ENCODE results near the gene GDF7. TPM values are rescaled to one million over a fixed set of nuclear protein-coding genes. Genes with fewer than 3 reads are reported as not detected.

GDF7 gene
- total RNA-seq, 6 experiments from 2014 or later, result 0.95 to 5.0 (median 2.9) TPM

DNA sequence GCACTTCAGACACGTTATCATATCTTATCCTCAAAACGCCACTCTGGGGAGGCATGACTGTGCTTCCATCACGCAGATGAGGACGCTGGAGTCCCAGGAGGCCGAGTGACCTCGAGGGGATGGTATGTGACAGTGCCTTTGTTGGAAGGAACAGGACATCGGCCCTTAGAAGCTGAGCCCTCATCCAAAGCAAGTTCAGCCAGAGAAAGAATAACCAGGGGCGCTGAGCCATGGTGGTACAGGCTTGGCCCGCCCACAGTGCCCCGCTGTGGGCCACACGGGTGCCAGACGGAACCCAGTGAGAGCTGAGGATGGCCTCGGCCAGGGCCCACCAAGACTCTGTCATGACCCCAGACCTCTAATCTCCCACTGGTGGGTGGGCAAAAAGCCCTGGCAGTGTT, 47.3 kb upstream of the GDF7 start:
- DNase-seq, result peak in 1 of 3 donors; percentile 41
- no peak overlapping the region for H3K4me3 ChIP-seq
- peak overlapping the region in 1 of 3 donors; percentile 88 for H3K27ac ChIP-seq
- peaks cover 0 to 43% (median 22%) of the 10 kb centered on the region in 4 donors for H3K4me1 ChIP-seq
- intact Hi-C loops (cut with DNase I), result no loop called here
- 98% methylated on average over 6 of the region's 13 CpGs for WGBS (ENCODE audit: insufficient coverage, low coverage, low lambda C conversion rate, missing lambda C conversion rate)
- H3K27me3 ChIP-seq, result no peaks in the 10 kb centered on the region
- H3K9me3 ChIP-seq, result no peaks in the 10 kb centered on the region
- TF ChIP-seq, protein P1, sequence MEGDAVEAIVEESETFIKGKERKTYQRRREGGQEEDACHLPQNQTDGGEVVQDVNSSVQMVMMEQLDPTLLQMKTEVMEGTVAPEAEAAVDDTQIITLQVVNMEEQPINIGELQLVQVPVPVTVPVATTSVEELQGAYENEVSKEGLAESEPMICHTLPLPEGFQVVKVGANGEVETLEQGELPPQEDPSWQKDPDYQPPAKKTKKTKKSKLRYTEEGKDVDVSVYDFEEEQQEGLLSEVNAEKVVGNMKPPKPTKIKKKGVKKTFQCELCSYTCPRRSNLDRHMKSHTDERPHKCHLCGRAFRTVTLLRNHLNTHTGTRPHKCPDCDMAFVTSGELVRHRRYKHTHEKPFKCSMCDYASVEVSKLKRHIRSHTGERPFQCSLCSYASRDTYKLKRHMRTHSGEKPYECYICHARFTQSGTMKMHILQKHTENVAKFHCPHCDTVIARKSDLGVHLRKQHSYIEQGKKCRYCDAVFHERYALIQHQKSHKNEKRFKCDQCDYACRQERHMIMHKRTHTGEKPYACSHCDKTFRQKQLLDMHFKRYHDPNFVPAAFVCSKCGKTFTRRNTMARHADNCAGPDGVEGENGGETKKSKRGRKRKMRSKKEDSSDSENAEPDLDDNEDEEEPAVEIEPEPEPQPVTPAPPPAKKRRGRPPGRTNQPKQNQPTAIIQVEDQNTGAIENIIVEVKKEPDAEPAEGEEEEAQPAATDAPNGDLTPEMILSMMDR (IDR thresholded peaks at IDR 0.05), result no peak
- TF ChIP-seq POLR2A (IDR thresholded peaks at IDR 0.05), result no peak
- H3K36me3 ChIP-seq, result peaks cover 0 to 30% (median 3%) of the 10 kb centered on the region in 4 donors
- no peak for ATAC-seq

DNA sequence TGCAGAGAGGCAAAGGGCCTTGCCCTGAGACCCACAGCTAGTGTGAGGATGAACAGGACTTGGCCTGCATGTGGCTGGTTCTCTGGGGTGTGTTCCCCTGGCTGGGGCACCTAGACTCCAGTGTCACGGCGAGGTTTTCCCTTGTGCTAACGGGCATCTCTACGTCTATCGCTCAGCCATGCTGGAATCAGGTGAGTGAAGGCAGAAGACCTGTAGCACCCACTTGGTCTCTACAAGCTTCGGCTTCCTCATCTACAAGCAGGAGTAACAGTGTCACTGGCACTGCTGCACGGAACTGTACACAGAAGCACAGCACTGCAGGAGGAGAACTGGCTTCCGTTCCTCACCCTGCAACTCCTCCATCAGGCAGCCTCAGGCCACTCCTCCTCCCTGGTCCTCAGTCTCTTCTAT, 46.7 kb upstream of the GDF7 start:
- peaks cover 0 to 32% (median 3%) of the 10 kb centered on the region in 4 donors for H3K36me3 ChIP-seq
- peaks cover 0 to 36% (median 20%) of the 10 kb centered on the region in 4 donors for H3K4me1 ChIP-seq
- H3K4me3 ChIP-seq, result no peak overlapping the region
- H3K27ac ChIP-seq, result peak overlapping the region in 1 of 3 donors; percentile 4
- DNase-seq (peak in 1 of 3 donors; percentile 34), ATAC-seq (no peak)
- no peaks in the 10 kb centered on the region for H3K27me3 ChIP-seq
- H3K9me3 ChIP-seq, result no peaks in the 10 kb centered on the region
- intact Hi-C loops (cut with DNase I), result no loop called here
- WGBS (ENCODE audit: insufficient coverage, low coverage, low lambda C conversion rate, missing lambda C conversion rate), result 67% methylated on average over 1 of the region's 8 CpGs
- TF ChIP-seq, protein P1 (IDR thresholded peaks at IDR 0.05), result no peak
- no peak for TF ChIP-seq POLR2A (IDR thresholded peaks at IDR 0.05)

DNA sequence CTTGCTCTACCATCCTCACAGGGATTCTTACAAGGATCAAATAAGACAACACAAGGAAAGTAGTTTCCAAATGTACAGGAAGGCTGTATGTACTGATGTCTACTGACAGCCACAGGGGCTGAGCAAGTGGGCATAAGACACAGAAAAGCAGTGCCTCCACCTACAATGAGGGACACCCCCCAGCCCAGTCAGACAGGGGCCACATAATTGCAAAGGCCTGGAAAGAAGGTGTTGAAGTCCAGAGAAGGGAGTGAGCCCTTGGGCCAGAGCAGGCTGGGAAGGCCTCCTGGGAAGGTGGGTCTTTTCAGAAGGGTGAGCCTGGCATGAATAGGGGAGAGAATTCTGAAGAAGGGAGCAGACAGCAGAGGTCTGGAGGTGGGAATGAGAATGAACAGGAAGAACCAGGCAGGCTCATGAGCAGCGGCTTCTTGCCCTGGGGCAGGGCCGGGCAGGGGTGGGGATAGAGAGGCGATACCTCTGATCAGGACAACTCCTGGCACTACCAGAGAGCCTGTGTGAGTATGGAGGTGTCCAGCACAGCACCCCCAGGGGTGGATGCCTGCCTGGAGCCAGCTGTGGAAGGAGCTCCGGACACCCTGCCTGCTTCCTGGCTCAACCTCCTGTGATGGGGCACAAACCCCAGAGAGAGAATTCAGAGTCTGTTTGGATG, 46.1 kb upstream of the GDF7 start:
- no peaks in the 10 kb centered on the region for H3K27me3 ChIP-seq
- H3K4me3 ChIP-seq, result no peak overlapping the region
- peak overlapping the region in 1 of 3 donors; percentile 4 for H3K27ac ChIP-seq
- intact Hi-C loops (cut with DNase I), result no loop called here
- DNase-seq (peak; percentile 10 to 42 (median 41)), ATAC-seq (no peak)
- H3K36me3 ChIP-seq, result peaks cover 0 to 32% (median 3%) of the 10 kb centered on the region in 4 donors
- TF ChIP-seq, protein P1 (IDR thresholded peaks at IDR 0.05), result no peak
- no peak for TF ChIP-seq POLR2A (IDR thresholded peaks at IDR 0.05)
- WGBS (ENCODE audit: insufficient coverage, low coverage, low lambda C conversion rate, missing lambda C conversion rate), result 88% methylated on average over 1 of the region's 4 CpGs
- no peaks in the 10 kb centered on the region for H3K9me3 ChIP-seq
- H3K4me1 ChIP-seq, result peaks cover 0 to 31% (median 20%) of the 10 kb centered on the region in 4 donors

DNA sequence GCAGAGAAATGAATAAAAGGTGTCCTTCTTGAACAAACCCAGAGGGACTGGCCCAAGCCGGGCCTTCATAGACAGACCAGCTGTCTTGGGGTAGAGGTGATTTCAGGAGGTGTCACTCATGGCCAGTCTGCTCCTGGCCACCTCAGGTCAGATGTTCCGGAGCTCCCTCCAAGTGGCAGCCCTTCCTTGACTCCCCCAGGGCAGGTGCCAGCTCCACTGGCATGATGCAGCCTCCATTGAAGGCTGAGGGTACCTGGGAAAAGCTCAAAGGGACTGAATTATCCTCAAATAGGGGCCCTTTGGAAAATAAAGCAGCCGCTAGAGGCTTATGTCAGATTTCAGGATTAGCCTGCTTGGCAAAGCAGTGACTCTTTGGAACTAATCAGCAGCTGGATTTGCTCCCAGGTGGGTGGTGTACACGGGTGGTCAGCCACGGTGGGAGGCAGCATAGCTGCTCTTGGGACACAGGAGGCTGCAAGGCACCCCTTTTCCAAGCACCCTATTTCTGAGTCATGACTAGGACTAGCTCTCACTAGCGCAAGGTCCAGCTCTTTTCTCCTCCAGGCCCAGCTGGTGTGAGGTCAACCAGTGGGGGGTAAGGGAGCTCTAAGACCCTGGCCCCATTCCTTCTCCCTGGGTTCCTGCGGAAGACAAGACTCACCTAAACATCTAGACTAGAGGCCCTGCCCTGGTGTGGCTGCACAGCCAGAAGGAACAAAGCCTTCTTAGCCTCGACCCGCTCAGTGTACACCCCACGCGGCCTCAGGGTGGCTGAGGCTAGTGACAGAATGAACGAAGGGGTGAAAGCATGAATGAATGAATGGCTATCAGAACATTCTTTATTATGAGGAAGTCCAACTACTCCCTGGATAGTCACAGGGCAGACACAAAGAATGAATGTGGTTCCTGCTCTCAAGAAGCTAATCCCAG, 45.3 kb upstream of the GDF7 start:
- DNase-seq (peak; percentile 11 to 38 (median 31)), ATAC-seq (no peak)
- intact Hi-C loops (cut with DNase I), result no loop called here
- Histone ChIP-seq H3K27ac (no peak overlapping the region), H3K4me1 (peaks cover 0 to 27% (median 17%) of the 10 kb centered on the region in 4 donors), H3K9me3 (no peaks in the 10 kb centered on the region), H3K4me3 (no peak overlapping the region), H3K36me3 (peaks cover 0 to 32% (median 3%) of the 10 kb centered on the region in 4 donors), H3K27me3 (no peaks in the 10 kb centered on the region)
- TF ChIP-seq POLR2A (IDR thresholded peaks at IDR 0.05), result no peak
- TF ChIP-seq, protein P1 (IDR thresholded peaks at IDR 0.05), result no peak
- 80% methylated on average over 10 of the region's 12 CpGs for WGBS (ENCODE audit: insufficient coverage, low coverage, low lambda C conversion rate, missing lambda C conversion rate)

All from right lobe of liver (tissue), 6 donors.